Activated CD8-positive, alpha-beta memory T cell treated with anti-CD3 and anti-CD28 coated beads for 1 hour (primary cell): Measurements from ENCODE around the gene FASN.
"Not testable (repeated sequence)": the region's sequence is repeated elsewhere in the genome, so short reads cannot be mapped to it uniquely, and the experiment has no call there.

Experiments
- DNase-seq, 2 donors: peaks; one replicate each; pipeline ENCODE4 v3.0.0-alpha.2; 2020; ENCODE audit warnings: low read depth in 1 of 2; ENCODE audit errors: extremely low read depth in 1 of 2

The FASN gene

DNA sequence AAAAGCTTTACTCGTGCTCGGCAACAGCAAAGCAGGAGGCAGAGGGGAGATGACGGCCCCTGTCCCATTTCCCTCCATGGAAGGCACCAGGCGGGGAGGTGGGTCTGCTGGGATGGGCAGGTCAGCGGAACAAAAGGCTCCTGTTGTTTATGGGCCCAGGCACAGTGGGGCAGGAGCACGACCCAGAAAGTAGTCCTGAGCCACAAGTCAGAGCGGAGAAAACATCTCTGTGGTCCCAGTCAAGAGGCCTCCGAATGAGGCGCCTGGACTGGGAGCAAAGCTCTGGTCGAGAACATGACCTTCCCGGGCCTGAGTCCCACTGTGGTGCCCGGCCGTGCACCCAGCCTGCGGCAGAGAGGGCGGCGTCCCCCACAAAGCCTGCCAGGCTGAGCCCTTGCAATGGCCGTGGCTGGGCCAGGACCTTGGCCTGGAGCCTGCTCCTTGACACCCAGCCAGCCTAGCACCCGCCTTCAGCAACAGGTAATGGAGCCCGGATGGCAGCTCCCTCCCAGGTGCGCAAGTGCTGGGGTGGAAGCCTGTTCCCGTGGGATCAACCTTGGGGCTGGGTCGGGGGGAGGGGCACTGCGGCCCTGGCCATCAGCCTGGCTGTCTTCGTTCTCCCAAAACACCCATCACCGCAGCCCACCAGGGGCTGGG is 50.0 kb downstream of the FASN start:
- DNase-seq = no peak

- DNase-seq = no peak
Measured at GRCh38 chr17:82047379-82047778, 50.7 kb downstream of the FASN start.

- no peak for DNase-seq
Measured at GRCh38 chr17:82046903-82047302, 51.1 kb downstream of the FASN start.

DNA sequence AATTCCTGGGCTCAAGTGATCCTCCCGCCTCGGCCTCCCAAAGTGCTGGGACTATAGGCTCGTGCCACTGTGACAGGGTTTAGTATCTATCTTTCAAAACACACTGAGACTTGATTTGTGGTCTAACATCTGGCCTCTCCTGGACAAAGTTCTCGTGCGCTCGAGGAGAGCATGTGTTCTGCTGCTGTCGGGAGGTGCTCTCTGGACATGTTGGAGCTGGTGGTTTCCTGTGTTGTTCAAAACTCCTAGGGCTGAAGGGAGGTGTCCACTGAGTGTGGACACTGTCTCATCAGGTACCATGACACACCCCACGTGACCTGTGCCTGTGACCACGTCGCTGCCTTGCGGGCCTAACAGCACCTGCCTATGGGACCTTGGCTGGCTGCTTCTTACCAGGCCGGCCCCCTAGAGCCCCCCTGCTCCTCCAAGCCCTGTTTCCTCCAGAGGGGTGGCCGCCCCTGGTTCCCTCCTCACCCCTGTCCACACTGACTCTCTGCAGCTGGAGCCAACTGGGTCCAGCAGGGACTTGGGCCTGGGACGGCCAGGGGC is 52.0 kb downstream of the FASN start:
- DNase-seq = no peak

DNA sequence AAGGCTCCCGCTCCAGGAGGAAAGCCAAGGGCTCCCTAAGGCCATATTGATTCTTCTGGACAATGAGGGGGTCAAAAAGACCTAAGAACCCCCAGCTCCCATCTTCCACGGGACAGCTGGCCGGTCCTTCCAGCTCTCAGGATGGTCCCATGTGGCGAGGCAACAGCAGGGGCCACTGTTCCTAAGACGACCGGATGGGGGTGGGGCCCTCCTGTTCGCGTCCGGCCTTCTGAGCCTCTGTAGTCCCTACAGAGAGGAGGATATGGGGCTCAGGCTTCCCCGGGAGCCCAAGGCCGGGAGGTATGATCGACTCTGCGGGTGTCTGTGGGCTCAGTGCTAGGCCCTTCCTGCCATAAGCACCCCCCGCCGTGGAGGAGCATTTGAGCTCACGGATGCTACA is 54.5 kb downstream of the FASN start:
- no peak for DNase-seq

- DNase-seq = no peak
Measured at GRCh38 chr17:82042649-82043048, 55.4 kb downstream of the FASN start.

DNA sequence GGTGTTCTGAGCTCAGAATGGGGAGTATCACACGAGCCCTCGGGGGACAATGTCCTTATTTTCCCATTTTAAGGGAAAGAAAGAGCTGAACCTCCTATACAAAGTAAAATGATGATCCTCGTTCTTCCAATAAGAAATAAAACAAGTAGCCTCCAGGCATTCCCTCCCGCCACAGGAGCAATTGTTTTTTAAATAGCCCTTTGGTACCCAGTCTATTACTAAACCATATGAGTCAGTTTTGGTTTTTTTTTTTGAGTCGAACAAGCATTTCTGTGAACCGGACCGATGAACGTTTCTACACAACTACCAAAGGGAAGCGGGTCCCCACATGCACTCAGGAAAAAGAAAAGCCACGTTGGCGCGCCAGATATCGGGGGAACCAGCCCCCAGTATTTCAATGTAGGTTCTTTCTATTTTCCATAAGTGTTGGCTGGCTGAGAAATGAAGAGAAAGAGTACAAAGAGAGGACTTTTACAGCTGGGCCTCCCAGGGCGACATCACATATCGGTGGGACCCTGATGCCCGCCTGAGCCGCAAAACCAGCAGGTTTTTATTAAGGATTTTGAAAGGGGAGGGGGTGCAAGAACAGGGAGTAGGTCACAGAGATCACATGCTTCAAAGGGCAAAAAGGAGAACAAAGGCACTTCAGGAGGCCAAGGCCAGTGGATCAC is 56.8 kb downstream of the FASN start:
- DNase-seq = no peak

DNA sequence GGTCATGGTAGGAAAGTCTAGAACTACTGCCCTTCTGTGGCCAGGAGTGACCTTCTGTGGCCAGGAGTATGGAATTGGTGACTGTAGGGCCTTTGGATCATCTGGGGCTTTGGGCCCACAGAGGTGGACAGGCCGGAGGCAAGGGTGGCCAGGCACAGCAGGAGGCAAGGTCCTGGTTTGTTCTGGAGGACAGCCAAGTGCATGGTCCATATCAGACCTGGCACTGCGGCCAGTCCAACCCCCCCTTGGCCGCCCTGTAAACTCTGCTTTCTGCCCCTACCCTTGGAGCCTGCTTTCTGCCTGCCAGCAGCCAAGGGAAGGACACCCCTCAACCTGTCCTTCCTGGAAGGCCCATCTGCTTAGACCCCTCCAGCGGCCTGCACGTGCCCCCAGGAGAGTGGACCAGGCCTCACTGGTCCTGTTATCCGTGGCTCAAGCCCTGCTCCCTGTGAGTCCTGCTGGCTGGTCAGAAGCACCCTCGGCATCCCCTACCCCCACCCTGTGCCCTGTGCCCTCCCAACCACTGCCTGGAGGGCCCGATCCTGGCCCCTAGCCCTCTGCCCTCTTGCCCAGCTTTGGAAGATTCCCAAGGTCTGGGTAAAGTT is 58.2 kb downstream of the FASN start:
- no peak for DNase-seq

GRCh38 chr17:82038796-82039409 is 59.1 kb downstream of the FASN start:
- DNase-seq = not testable (repeated sequence)

DNA sequence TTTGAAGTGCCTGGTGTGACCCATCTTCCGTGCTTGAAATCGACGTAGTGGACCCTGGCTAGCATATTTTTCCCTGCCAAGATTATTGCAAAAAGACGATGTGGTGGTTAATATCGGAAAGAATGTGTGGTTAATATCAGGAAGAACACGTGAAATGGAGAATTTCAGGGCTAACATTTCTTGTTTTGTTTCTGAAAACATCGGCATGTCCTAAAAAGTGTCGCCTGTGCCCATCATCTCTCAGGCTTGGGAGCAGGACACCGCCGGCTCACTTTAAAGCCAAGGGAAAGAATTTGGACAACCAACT is 60.2 kb downstream of the FASN start:
- DNase-seq = no peak

DNA sequence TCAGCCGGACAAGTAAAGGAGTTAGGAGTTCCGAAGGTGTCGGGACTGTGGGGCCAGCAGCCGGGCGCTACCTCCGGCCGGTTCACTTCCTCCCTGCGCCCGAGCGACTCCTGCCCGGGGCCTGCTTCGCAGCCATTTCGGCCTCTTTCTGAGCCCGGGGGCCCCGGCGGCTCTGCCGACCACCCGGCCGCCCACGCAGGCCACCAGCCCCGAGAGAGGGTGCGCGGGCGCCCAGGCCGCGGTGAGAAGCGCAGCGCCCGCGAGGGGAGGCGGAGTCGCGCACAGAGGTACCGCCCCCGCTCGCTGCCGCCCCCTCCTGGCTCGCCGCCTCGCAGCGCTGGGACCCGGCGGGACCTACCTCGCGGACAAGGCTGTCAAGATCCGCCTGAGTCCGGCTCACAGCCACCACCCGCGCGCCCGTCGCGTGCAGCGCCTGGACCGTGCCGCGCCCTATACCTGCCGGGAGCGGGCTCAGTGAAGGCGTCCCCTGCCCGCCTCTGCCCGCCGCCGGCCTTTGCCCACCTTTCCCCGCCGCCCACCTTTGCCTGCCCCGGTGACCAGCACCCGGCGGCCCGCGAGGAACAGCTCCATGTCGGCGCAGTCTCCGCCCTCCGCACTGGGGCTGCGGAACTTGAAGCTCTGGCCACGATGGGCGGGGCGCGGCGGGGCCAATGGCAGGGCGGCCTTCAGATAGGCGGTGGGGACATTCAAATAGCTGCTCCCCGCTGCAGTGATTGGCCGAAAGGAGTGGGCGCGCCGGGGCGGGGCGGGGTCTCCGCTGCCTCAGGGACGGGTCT is 60.7 kb downstream of the FASN start, which contains the start of gene DCXR:
Gene DCXR, minus strand, starts transcription at position 606 of the 797 bp plus-strand sequence. Its CDS starts 15 bp downstream, at position 591.
- DNase-seq = peak; percentile 82 to 90

GRCh38 chr17:82036634-82037091 is 61.4 kb downstream of the FASN start:
- DNase-seq = no peak

DNA sequence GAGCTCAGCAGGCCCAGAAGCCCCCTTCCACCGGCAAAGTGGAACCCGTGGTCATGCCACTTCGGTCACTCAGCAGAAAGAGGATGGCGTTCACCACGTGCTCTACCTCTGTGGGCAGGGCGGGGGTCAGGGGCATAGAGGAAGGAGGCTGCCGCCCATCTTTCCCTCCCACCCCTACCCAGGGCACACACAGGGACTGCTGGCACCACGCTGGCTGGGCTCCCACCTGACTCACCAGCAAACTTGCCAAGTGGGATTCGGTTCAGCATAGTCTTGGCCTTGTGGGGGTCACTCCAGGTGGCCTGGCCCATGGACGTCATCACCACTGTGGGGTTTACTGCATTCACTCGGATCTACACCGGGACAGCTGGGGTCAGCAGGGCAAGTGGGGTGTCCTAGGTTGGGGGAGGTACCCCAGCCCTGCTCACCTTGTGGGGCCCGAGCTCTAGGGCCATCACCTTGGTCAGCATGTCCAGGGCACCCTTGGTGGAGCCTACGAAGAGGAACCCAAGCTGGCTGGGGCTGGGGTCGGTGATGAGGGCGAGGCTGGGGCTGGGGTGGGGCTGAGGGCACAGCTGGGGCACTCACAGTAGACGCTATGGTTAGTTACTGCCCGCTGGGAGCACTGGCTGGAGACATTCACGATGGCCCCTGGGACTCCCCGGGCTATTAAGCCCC is 61.9 kb downstream of the FASN start:
- DNase-seq = no peak

- DNase-seq = no peak
Measured at GRCh38 chr17:82035488-82035887, 62.5 kb downstream of the FASN start.

GRCh38 chr17:82034371-82035011 is 63.5 kb downstream of the FASN start:
- DNase-seq = no peak

DNA sequence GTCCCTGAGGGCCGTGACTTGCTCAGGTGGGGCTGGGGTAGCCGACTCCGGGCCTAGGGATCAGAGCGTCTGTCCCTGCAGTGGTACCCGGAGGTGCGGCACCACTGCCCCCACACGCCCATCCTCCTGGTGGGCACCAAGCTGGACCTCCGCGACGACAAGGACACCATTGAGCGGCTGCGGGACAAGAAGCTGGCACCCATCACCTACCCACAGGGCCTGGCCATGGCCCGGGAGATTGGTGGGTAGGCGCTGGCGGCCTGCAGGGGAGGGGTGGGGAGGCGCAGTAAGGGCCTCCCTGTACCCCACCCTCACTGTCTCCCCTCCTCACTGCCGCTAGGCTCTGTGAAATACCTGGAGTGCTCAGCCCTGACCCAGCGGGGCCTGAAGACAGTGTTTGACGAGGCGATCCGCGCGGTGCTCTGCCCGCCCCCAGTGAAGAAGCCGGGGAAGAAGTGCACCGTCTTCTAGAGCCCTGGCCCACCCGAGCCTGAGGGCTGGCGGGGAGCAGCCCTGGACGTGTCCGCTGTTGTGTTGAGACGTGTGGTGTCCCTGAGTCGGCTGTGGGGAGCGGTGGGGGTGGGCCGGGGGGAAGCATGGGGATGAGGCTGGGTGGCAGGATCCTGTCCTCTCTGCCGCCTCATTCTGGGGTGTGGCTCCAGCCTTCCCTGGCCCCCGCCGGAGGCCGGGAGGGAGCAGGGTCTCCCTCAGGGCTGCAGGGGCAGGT is 64.5 kb downstream of the FASN start:
- DNase-seq = no peak

GRCh38 chr17:82031885-82032627 is 66.0 kb downstream of the FASN start:
- no peak for DNase-seq

- DNase-seq = no peak
Measured at GRCh38 chr17:82031303-82031884, 66.6 kb downstream of the FASN start, which contains the start of gene RAC3. RAC3 (plus strand) TSS chr17:82031678; CDS start chr17:82031762, 84 bp downstream.
